Upper lobe of left lung (tissue), 6 donors: Measurements from ENCODE around the gene ALS2CL. TPM values are rescaled to one million over a fixed set of nuclear protein-coding genes. Genes with fewer than 3 reads are reported as not detected.
"Not testable (repeated sequence)": the region's sequence is repeated elsewhere in the genome, so short reads cannot be mapped to it uniquely, and the experiment has no call there.

ENCODE experiments used
- ATAC-seq, 2 donors: fragments of 200-7000 bp; cut with Tn5 transposase; one replicate each; pipeline ENCODE4 v1.9.1; 2022; ENCODE audit warnings: mild to moderate bottlenecking in 2 of 2, moderate library complexity in 2 of 2; ENCODE audit not compliant: low FRiP score in 2 of 2
- DNase-seq, 2 donors: peaks; one replicate each; pipeline ENCODE4 v3.0.0-alpha.2; 2019 to 2020
- H3K27ac ChIP-seq, 4 donors: fragments of 200-600 bp; sonication (generic); one replicate each; pipeline ENCODE4 v1.5.1; 2016 to 2019
- H3K27me3 ChIP-seq, 4 donors: fragments of 200-600 bp; sonication (generic); one replicate each; pipeline ENCODE4 v1.5.1; 2017 to 2019
- H3K36me3 ChIP-seq, 4 donors: fragments of 200-600 bp; sonication (generic); one replicate each; pipeline ENCODE4 v1.5.1; 2016 to 2019
- H3K4me1 ChIP-seq, 4 donors: fragments of 200-600 bp; sonication (generic); one replicate each; pipeline ENCODE4 v1.5.1; 2018 to 2019
- H3K4me3 ChIP-seq, 4 donors: fragments of 200-600 bp; sonication (generic); one replicate each; pipeline ENCODE4 v1.5.1; 2017 to 2019; ENCODE audit warnings: mild to moderate bottlenecking in 2 of 4, moderate library complexity in 1 of 4
- H3K9me3 ChIP-seq, 4 donors: fragments of 200-600 bp; sonication (generic); one replicate each; pipeline ENCODE4 v1.5.1; 2018 to 2019
- CTCF ChIP-seq, 6 experiments: fragments of 450-650 bp in 4 of 6; fragments of 200-600 bp in 2 of 6; sonication (generic) in 2 of 6; IDR thresholded peaks; one replicate each; pipeline ENCODE4 v1.5.1; 2016 to 2019; ENCODE audit warnings: antibody characterized with exemption in 6 of 6
- EP300 ChIP-seq, 4 donors: sonication (generic); formaldehyde crosslinking; IDR thresholded peaks; one replicate each; pipeline ENCODE4 v1.5.1; 2017; ENCODE audit warnings: antibody characterized with exemption in 4 of 4, control low read depth in 2 of 4
- POLR2A ChIP-seq, 4 donors: fragments of 450-650 bp; IDR thresholded peaks; one replicate each; pipeline ENCODE4 v1.5.1; 2016 to 2017; ENCODE audit warnings: antibody characterized with exemption in 4 of 4, mild to moderate bottlenecking in 2 of 4
- POLR2AphosphoS5 ChIP-seq, 2 donors: sonication (generic); formaldehyde crosslinking; IDR thresholded peaks; one replicate each; pipeline ENCODE4 v1.5.1; 2017; ENCODE audit warnings: antibody characterized with exemption in 2 of 2
- WGBS, 2 donors: methylation state at CpG; one replicate each; pipeline ENCODE4 v1.1.5; 2017 to 2018; 5-methylcytosine and 5-hydroxymethylcytosine counted together
- total RNA-seq, 6 donors: library from RNA; depleted of rRNA in 4 of 6; stranded (reverse); fragments of >200 nt in 4 of 6; gene quantifications; one replicate each; pipeline versions ENCODE4 v1.1.0 to v1.2.1, GENCODE V29; 2016 to 2021
- donor health status: DM: no; HTN: no; CAD: no; lungs with moderate emphysema.
- donor health status: DM: no; HTN: yes; CAD: no; lungs with severe emphysema.

ALS2CL gene
- total RNA-seq, 6 donors from 2014 or later, result 54.2 to 299 (median 66.9) TPM

- peak in 1 of 2 donors; percentile 79 for DNase-seq
- H3K27me3 ChIP-seq, result peaks cover 0 to 10% (median 5%) of the 10 kb centered on the region in 4 donors
These were observed 11.6 kb upstream of the ALS2CL start for GRCh38 chr3:46705022-46705530.

GRCh38 chr3:46704346-46704745 lies 10.9 kb upstream of the ALS2CL start:
- not testable (repeated sequence) for H3K36me3 ChIP-seq, H3K27ac ChIP-seq, H3K27me3 ChIP-seq, ATAC-seq, DNase-seq, H3K4me3 ChIP-seq, H3K9me3 ChIP-seq
- peaks cover 24% of the 10 kb centered on the region in 4 donors for H3K4me1 ChIP-seq
- WGBS, 2 donors, result 50 to 59% methylated on average over 2 to 3 of the region's 7 CpGs

More at GRCh38 chr3:46705022-46705530, 11.6 kb upstream of the ALS2CL start:
- 23 to 33% methylated on average over 3 to 4 of the region's 4 CpGs for WGBS, 2 donors
- peak; percentile 84 to 88 for ATAC-seq
- peaks cover 16 to 17% (median 17%) of the 10 kb centered on the region in 4 donors for H3K4me1 ChIP-seq
- H3K36me3 ChIP-seq, result peaks cover 0 to 3% (median 0%) of the 10 kb centered on the region in 4 donors
- no peak for TF ChIP-seq POLR2A (IDR thresholded peaks at IDR 0.05)
- TF ChIP-seq POLR2AphosphoS5 (IDR thresholded peaks at IDR 0.05), result no peak
- peak; percentile 96 to 98 (median 96) for TF ChIP-seq CTCF (IDR thresholded peaks at IDR 0.05)
- TF ChIP-seq EP300 (IDR thresholded peaks at IDR 0.05), result no peak
- H3K27ac ChIP-seq, result no peak overlapping the region
- no peaks in the 10 kb centered on the region for H3K9me3 ChIP-seq
- H3K4me3 ChIP-seq, result no peak overlapping the region

GRCh38 chr3:46703013-46703520 lies 9.6 kb upstream of the ALS2CL start:
- no peaks in the 10 kb centered on the region for H3K36me3 ChIP-seq
- H3K27me3 ChIP-seq, result peaks cover 0 to 10% (median 5%) of the 10 kb centered on the region in 4 donors
- no peak for ATAC-seq
- no peak for DNase-seq
- TF ChIP-seq POLR2A (IDR thresholded peaks at IDR 0.05) (no peak), EP300 (IDR thresholded peaks at IDR 0.05) (no peak)
- H3K27ac ChIP-seq, result no peak overlapping the region
- no peak overlapping the region for H3K4me3 ChIP-seq
- H3K4me1 ChIP-seq, result peaks cover 25 to 27% (median 27%) of the 10 kb centered on the region in 4 donors
- no peaks in the 10 kb centered on the region for H3K9me3 ChIP-seq
- 84 to 90% methylated on average over 3 to 4 of the region's 4 CpGs for WGBS, 2 donors

GRCh38 chr3:46702246-46703012 lies 8.9 kb upstream of the ALS2CL start:
- DNase-seq (no peak), ATAC-seq (no peak)
- WGBS, 2 donors, result 72 to 98% methylated on average over 2 to 4 of the region's 4 CpGs

GRCh38 chr3:46701181-46701939 lies 7.9 kb upstream of the ALS2CL start, which contains the start of gene TMIE:
TSS of gene TMIE (plus strand) at chr3:46701392. CDS start at chr3:46701488, 96 bp downstream.
- peak within 1 kb of the TSS in 2 of 4 donors; percentile 24 to 35 for H3K27ac ChIP-seq

More at GRCh38 chr3:46702246-46703012, 8.9 kb upstream of the ALS2CL start:
- peaks cover 26 to 27% (median 27%) of the 10 kb centered on the region in 4 donors for H3K4me1 ChIP-seq
- H3K9me3 ChIP-seq, result no peaks in the 10 kb centered on the region
- no peak overlapping the region for H3K4me3 ChIP-seq
- TF ChIP-seq EP300 (IDR thresholded peaks at IDR 0.05) (no peak), CTCF (IDR thresholded peaks at IDR 0.05) (no peak), POLR2A (IDR thresholded peaks at IDR 0.05) (no peak), POLR2AphosphoS5 (IDR thresholded peaks at IDR 0.05) (no peak)
- H3K36me3 ChIP-seq, result no peaks in the 10 kb centered on the region
- peaks cover 0 to 10% (median 5%) of the 10 kb centered on the region in 4 donors for H3K27me3 ChIP-seq
- no peak overlapping the region for H3K27ac ChIP-seq

More at GRCh38 chr3:46701181-46701939, 7.9 kb upstream of the ALS2CL start, which contains the start of gene TMIE:
- DNase-seq (peak in 1 of 2 donors; percentile 88), ATAC-seq (no peak)
- TF ChIP-seq EP300 (IDR thresholded peaks at IDR 0.05), result no peak
- no peak for TF ChIP-seq POLR2A (IDR thresholded peaks at IDR 0.05)
- no peak for TF ChIP-seq POLR2AphosphoS5 (IDR thresholded peaks at IDR 0.05)
- TF ChIP-seq CTCF (IDR thresholded peaks at IDR 0.05), result no peak
- no peaks in the 10 kb centered on the region for H3K9me3 ChIP-seq
- peak within 1 kb of the TSS in 3 of 4 donors; percentile 27 to 42 (median 41) for H3K4me3 ChIP-seq
- H3K27me3 ChIP-seq, result peaks cover 0 to 10% (median 5%) of the 10 kb centered on the region in 4 donors
- WGBS, 2 donors, result 4 to 13% methylated on average over 4 to 12 of the region's 51 CpGs
- H3K4me1 ChIP-seq, result peaks cover 37% of the 10 kb centered on the region in 4 donors
- no peaks in the 10 kb centered on the region for H3K36me3 ChIP-seq
